Cardiac fibroblast (primary cell): ENCODE results near the gene CXCL8.

Source experiments
- DNase-seq, 2 donors: peaks; one replicate each; pipeline versions ENCODE4 v3.0.0 to v3.0.0-alpha.2; 2010; ENCODE audit warnings: low read depth in 2 of 2
- H3K4me3 ChIP-seq, 2 donors: replicated peaks in 1 of 2; 1 replicate in 1 of 2; 2 replicates in 1 of 2; pipeline ENCODE4 v1.5.1; 2011; ENCODE audit warnings: low read depth in 2 of 2, low read length in 2 of 2, mild to moderate bottlenecking in 2 of 2, moderate library complexity in 1 of 2
- TF ChIP-seq, protein P1 (sequence below): IDR thresholded peaks from one replicate; pipeline ENCODE4 v1.5.1; 2011; ENCODE audit warnings: low read depth, mild to moderate bottlenecking, low read length, inconsistent platforms

CXCL8 gene

DNA sequence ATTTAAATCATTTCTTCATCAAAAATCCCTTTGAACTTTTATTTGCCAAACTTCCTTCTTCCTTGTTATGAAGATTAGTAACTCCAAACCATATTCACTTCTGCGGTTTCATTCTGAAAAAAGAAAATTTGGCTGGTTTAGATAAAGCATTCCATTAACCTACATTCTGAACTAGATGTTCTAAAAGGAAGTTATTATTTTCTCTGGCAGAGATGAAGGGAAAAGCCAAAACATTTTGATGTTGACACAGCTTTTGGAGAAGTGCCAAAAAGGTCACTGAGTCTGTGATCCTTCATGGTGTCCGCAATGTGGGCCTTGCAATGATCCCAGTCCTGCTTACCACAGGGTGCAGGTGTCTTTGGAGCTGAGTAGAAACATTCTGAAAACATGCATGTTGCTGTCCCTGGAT is 36.0 kb downstream of the CXCL8 start:
- TF ChIP-seq, protein P1, sequence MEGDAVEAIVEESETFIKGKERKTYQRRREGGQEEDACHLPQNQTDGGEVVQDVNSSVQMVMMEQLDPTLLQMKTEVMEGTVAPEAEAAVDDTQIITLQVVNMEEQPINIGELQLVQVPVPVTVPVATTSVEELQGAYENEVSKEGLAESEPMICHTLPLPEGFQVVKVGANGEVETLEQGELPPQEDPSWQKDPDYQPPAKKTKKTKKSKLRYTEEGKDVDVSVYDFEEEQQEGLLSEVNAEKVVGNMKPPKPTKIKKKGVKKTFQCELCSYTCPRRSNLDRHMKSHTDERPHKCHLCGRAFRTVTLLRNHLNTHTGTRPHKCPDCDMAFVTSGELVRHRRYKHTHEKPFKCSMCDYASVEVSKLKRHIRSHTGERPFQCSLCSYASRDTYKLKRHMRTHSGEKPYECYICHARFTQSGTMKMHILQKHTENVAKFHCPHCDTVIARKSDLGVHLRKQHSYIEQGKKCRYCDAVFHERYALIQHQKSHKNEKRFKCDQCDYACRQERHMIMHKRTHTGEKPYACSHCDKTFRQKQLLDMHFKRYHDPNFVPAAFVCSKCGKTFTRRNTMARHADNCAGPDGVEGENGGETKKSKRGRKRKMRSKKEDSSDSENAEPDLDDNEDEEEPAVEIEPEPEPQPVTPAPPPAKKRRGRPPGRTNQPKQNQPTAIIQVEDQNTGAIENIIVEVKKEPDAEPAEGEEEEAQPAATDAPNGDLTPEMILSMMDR = no peak
- no peak overlapping the region for H3K4me3 ChIP-seq
- DNase-seq = peak; percentile 93 to 99

DNA sequence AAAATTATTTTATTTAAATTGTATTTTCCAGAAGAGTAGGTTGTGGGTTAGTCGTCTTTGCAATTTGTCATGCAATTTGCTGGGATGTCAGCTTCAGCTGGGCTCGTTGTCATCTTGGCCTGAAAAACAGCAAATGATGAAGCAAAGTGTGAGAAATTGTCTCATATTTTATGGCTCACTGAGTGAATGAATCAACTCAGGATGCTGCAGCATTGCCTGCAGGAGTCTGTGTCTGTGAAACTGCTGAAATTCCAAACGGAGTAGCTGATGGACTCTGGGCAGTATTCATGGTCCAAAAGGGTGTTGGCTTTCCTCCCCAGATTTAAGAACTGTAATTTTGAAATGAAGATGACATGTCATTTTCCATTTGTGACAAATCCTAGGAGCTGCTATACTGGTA is 37.2 kb downstream of the CXCL8 start:
- peak; percentile 18 to 87 for DNase-seq
- H3K4me3 ChIP-seq = no peak overlapping the region
- TF ChIP-seq, protein P1 = no peak

DNA sequence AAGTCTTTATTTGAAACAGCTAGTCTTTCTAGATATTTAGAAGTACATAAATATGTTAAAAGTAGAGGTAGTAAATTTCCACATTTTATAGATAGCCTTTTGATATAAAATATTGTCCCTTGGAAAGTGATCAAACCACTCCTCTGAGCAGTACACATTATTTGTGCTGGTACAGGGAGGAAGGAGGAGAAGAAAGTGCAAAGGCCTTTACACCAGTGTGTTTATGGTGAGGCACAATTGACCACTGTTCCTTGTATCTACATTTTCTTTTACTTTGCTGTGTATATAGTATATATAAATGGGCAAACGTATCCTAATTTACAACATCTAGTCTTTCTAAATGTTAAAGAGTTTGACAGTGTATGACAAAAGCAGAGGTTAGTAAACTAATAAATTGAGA is 39.9 kb downstream of the CXCL8 start:
- TF ChIP-seq, protein P1 = no peak

DNA sequence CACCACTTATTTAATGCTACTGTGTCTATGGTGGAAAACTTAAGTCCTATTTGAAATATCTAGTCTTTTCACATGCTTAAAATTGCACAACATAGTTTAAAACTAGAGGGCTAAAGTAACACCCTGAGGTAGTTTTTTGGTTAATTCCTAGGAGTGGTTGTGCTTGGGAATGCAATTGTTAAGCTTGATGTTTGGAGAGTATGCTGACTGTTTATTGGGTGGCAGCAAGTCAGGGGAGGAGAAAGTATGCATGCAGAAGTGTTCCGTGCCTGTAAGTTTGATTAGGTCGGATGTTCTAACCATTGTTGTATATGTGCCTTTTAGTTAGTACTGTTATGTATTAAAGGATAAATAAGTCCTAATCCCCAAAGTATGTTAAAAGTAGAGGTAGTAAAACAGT is 40.5 kb downstream of the CXCL8 start:
- DNase-seq = no peak
- TF ChIP-seq, protein P1 = no peak
- H3K4me3 ChIP-seq = no peak overlapping the region

More for the DNA sequence above, 39.9 kb downstream of the CXCL8 start:
- DNase-seq = no peak
- H3K4me3 ChIP-seq = no peak overlapping the region

DNA sequence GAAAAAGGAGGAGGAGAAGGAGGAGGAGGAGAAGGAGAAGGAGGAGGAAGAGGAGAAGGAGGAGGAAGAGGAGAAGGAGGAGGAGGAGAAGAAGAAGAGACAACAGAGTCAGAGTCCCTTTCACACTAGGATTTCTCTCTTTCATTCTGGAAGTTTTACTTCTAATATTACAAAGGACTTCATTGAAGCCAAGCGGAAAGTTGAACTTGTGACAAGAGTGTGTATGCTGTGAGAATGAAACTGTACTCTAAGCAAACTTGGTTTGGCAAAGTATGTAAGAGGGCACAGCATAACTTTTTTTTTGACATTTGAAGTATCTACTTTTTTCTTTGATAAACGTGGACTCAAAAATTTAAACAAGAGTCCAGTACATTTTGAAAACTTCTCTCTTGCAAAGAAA is 48.0 kb downstream of the CXCL8 start:
- H3K4me3 ChIP-seq = no peak overlapping the region
- DNase-seq = no peak
- TF ChIP-seq, protein P1 = no peak
